HepG2 (cell line): ENCODE data around the gene PCDHGA9. TPM values are rescaled to one million over a fixed set of nuclear protein-coding genes. Genes with fewer than 3 reads are reported as not detected.

Source experiments
- ATAC-seq: fragments of 200-7000 bp; cut with Tn5 transposase; 3 replicates; pipeline ENCODE4 v1.9.1; 2020; ENCODE audit warnings: mild to moderate bottlenecking, moderate library complexity
- BruUV-seq: library from RNA; stranded (reverse); fragments of 400-500 nt; replicated peaks from 2 replicates; lab custom pipeline; 2021; lab: Mats Ljungman, UMichigan
- CTCF ChIA-PET: fragments of 300-600 bp; formaldehyde crosslinking; extraction: SDS; loops from one replicate; lab custom pipeline; 2021; ENCODE audit warnings: low total read pairs, inconsistent platforms, low intra/inter-chr PET ratio; lab: Yijun Ruan, JAX
- POLR2A ChIA-PET: fragments of 350-600 bp; sonication (Branson Sonifier 250); formaldehyde crosslinking; loops from one replicate; lab custom pipeline; 2020; ENCODE audit warnings: antibody characterized with exemption, inconsistent platforms; lab: Yijun Ruan, JAX
- DNase-seq: peaks from one replicate; pipeline ENCODE4 v3.0.0-alpha.2; 2015; ENCODE audit warnings: low spot score
- FAIRE-seq: peaks from 3 replicates; lab custom pipeline; 2011; peaks lifted over from hg19 to GRCh38; lab: Jason Lieb, UNC
- H2AFZ ChIP-seq: one replicate; pipeline ENCODE4 v1.6.1; 2011; ENCODE audit warnings: low read length, inconsistent platforms
- H3K27ac ChIP-seq: fragments of 300-600 bp; 3 replicates; pipeline ENCODE4 v1.8.0; 2011; ENCODE audit warnings: mixed run types, mild to moderate bottlenecking, mixed read lengths, low read length, inconsistent platforms; ENCODE audit not compliant: insufficient read depth; ENCODE audit errors: extremely low read length
- H3K27me3 ChIP-seq, 2 experiments: fragments of 200-600 bp in 1 of 2; 2 replicates in 1 of 2; 3 replicates in 1 of 2; pipeline versions ENCODE4 v1.6.0 to v1.8.0; 2011; ENCODE audit warnings: low read length in 2 of 2, mild to moderate bottlenecking in 2 of 2, moderate library complexity in 2 of 2, inconsistent platforms in 1 of 2; ENCODE audit not compliant: insufficient read depth in 2 of 2, control insufficient read depth in 1 of 2
- H3K36me3 ChIP-seq, 2 experiments: fragments of 200-600 bp in 1 of 2; replicated peaks in 1 of 2; 2 replicates in 1 of 2; 3 replicates in 1 of 2; pipeline versions ENCODE4 v1.5.1 to v1.8.0; 2011; ENCODE audit warnings: low read length in 2 of 2, inconsistent platforms in 1 of 2; ENCODE audit not compliant: insufficient read depth in 2 of 2, control insufficient read depth in 1 of 2
- H3K4me1 ChIP-seq: 2 replicates; pipeline ENCODE4 v1.5.1; 2012; ENCODE audit warnings: low read length, inconsistent platforms; ENCODE audit not compliant: insufficient read depth
- H3K4me2 ChIP-seq: 2 replicates; pipeline ENCODE4 v1.6.0; 2011; ENCODE audit warnings: low read depth, low read length, inconsistent platforms
- H3K4me3 ChIP-seq, 3 experiments: fragments of 200-600 bp in 1 of 3; sonication (generic), shearing (Covaris generic) in 1 of 3; replicated peaks in 1 of 3; 2 replicates each; pipeline ENCODE4 v1.5.1; 2011 to 2016; ENCODE audit warnings: low read length in 3 of 3, inconsistent platforms in 2 of 3, low read depth in 2 of 3, mild to moderate bottlenecking in 2 of 3, control low read depth in 1 of 3, mixed read lengths in 1 of 3; ENCODE audit not compliant: insufficient read depth in 1 of 3
- H3K79me2 ChIP-seq: one replicate; pipeline ENCODE4 v1.6.1; 2011; ENCODE audit warnings: low read length, inconsistent platforms; ENCODE audit not compliant: insufficient read depth
- H3K9ac ChIP-seq: 2 replicates; pipeline ENCODE4 v1.6.0; 2011; ENCODE audit warnings: mild to moderate bottlenecking, low read depth, low read length, inconsistent platforms; ENCODE audit not compliant: insufficient read depth
- H3K9me3 ChIP-seq: 2 replicates; pipeline ENCODE4 v1.5.1; 2012; ENCODE audit warnings: mild to moderate bottlenecking, low read length
- H4K20me1 ChIP-seq: 2 replicates; pipeline ENCODE4 v1.6.0; 2011; ENCODE audit warnings: inconsistent platforms, mild to moderate bottlenecking, low read length, moderate library complexity; ENCODE audit not compliant: insufficient read depth
- MED13 ChIP-seq: sonication (generic); formaldehyde crosslinking; IDR thresholded peaks from 2 replicates; pipeline ENCODE4 v1.5.0; 2020; ENCODE audit warnings: missing genetic modification reagents
- PTBP1 ChIP-seq: fragments of 200-400 bp; formaldehyde crosslinking; IDR thresholded peaks from 2 replicates; pipeline ENCODE4 v1.6.1; 2018; ENCODE audit warnings: low read length, low read depth; ENCODE audit not compliant: poor library complexity, severe bottlenecking
- RBAK ChIP-seq: sonication (generic); formaldehyde crosslinking; IDR thresholded peaks from 2 replicates; pipeline ENCODE4 v1.5.1; 2020; ENCODE audit warnings: mild to moderate bottlenecking, missing genetic modification reagents
- RFX5 ChIP-seq: IDR thresholded peaks from 2 replicates; pipeline ENCODE4 v1.6.1; 2011; ENCODE audit warnings: low read depth, low read length, improper control_type of control experiment
- ZBTB10 ChIP-seq: sonication (generic); formaldehyde crosslinking; IDR thresholded peaks from 2 replicates; pipeline ENCODE4 v1.4.0; 2020; ENCODE audit warnings: missing genetic modification reagents, borderline replicate concordance
- ZBTB8A ChIP-seq: sonication (generic); formaldehyde crosslinking; IDR thresholded peaks from 2 replicates; pipeline ENCODE4 v1.4.0; 2020; ENCODE audit warnings: mild to moderate bottlenecking, low read depth, missing genetic modification reagents, borderline replicate concordance
- ZFP37 ChIP-seq: sonication (generic); formaldehyde crosslinking; IDR thresholded peaks from 2 replicates; pipeline ENCODE4 v1.4.0; 2020; ENCODE audit warnings: missing genetic modification reagents, borderline replicate concordance
- ZNF263 ChIP-seq: sonication (generic); formaldehyde crosslinking; IDR thresholded peaks from 2 replicates; pipeline ENCODE4 v1.4.0; 2020; ENCODE audit warnings: missing genetic modification reagents
- ZNF296 ChIP-seq: sonication (generic); formaldehyde crosslinking; conservative IDR thresholded peaks from 2 replicates; pipeline ENCODE4 v1.5.0; 2020; ENCODE audit warnings: mild to moderate bottlenecking, missing genetic modification reagents
- ZNF430 ChIP-seq: sonication (generic); formaldehyde crosslinking; IDR thresholded peaks from 2 replicates; pipeline ENCODE4 v1.9.0; 2021; ENCODE audit warnings: mild to moderate bottlenecking, missing genetic modification reagents
- ZNF441 ChIP-seq: sonication (generic); formaldehyde crosslinking; IDR thresholded peaks from 2 replicates; pipeline ENCODE4 v1.7.0; 2021; ENCODE audit warnings: missing genetic modification reagents, borderline replicate concordance
- ZNF605 ChIP-seq: sonication (generic); formaldehyde crosslinking; IDR thresholded peaks from 2 replicates; pipeline ENCODE4 v1.8.0; 2022; ENCODE audit warnings: mild to moderate bottlenecking, missing genetic modification reagents
- ZNF839 ChIP-seq: sonication (generic); formaldehyde crosslinking; IDR thresholded peaks from 2 replicates; pipeline ENCODE4 v1.4.0; 2020; ENCODE audit warnings: missing genetic modification reagents, mild to moderate bottlenecking, borderline replicate concordance
- in situ Hi-C: cut with HindIII; loops from 2 replicates; pipeline ENCODE4 v1.10.0; 2017; ENCODE audit warnings: low pct_unique_long_range_greater_than_20kb; ENCODE audit not compliant: extremely low pct_ligation_motif_present
- intact Hi-C: fragments of 100-400 bp; cut with micrococcal nuclease; formaldehyde crosslinking; loops from one replicate; pipeline ENCODE4 v1.10.0; 2022; ENCODE audit not compliant: unreplicated experiment
- polyA plus RNA-seq, 8 experiments: library from polyadenylated mRNA; depleted of rRNA in 3 of 8; stranded (reverse) in 7 of 8; unstranded in 1 of 8; fragments of >200 nt; fragmentation: Illumina TruSeq in 4 of 8; extraction: Trizol in 4 of 8; gene quantifications; 2 replicates each; pipeline versions ENCODE4 v1.2.1 to v1.2.3, GENCODE V29; 2011 to 2016; ENCODE audit warnings: low read depth in 4 of 8, missing spikeins in 1 of 8, mixed read lengths in 1 of 8; ENCODE audit not compliant: insufficient read depth in 1 of 8
- total RNA-seq, 5 experiments: library from RNA; depleted of rRNA; stranded (reverse); fragments of >200 nt; fragmentation: Illumina TruSeq; extraction: Trizol; gene quantifications; 2 replicates each; pipeline ENCODE4 v1.2.3, GENCODE V29; 2016; ENCODE audit warnings: low read depth in 1 of 5
- TF ChIP-seq, protein P1 (sequence below): sonication (generic); formaldehyde crosslinking; IDR thresholded peaks from 2 replicates; pipeline ENCODE4 v1.5.0; 2020; ENCODE audit warnings: mild to moderate bottlenecking, missing genetic modification reagents, borderline replicate concordance

The PCDHGA9 gene
- total and polyA plus RNA-seq, 2 of the 13 experiments (the other 11 are each of a cell fraction or from before 2014, with no cell fraction given): 0.09 to 0.38 TPM

- TF ChIP-seq RFX5: no peak
- no peak for TF ChIP-seq ZNF296 (CRISPR knock-in tag)
- no peak for TF ChIP-seq ZFP37
- TF ChIP-seq ZNF441 (CRISPR knock-in tag): no peak
- no peak for TF ChIP-seq ZBTB10 (CRISPR knock-in tag)
- no peak for TF ChIP-seq RBAK (CRISPR knock-in tag)
- no peak for TF ChIP-seq MED13 (CRISPR knock-in tag)
- no peak for TF ChIP-seq PTBP1
- TF ChIP-seq ZNF263 (CRISPR knock-in tag): no peak
- no peak for TF ChIP-seq ZNF839 (CRISPR knock-in tag)
- TF ChIP-seq ZNF605 (CRISPR knock-in tag): no peak
- TF ChIP-seq ZBTB8A (CRISPR knock-in tag): no peak
These were observed 41.9 kb upstream of the PCDHGA9 start (continued) for GRCh38 chr5:141360685-141361084.

DNA sequence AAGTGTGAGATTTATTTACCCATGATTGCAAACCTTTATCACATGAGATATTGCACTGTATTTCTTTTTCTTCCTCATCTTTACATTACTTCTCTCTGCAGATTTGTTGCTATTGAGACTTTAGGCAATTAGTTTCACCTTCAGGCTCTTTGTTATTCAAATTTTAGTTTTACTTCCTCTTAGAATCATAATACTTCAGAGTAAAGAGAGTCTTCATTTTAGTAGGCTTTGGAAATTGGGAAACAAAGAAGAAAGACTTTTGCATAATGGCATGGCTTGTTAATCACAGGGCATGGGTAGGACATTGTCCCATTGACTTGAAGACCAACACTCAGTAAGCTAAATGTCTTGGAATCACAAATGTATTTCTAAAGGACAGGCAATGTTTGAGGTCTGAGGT, 39.9 kb upstream of the PCDHGA9 start:
- Histone ChIP-seq H3K4me1 (no peaks in the 10 kb centered on the region), H4K20me1 (no peaks in the 10 kb centered on the region), H2AFZ (no peak overlapping the region), H3K4me3 (no peak overlapping the region), H3K9me3 (peaks cover 54% of the 10 kb centered on the region), H3K4me2 (no peak overlapping the region), H3K27me3 (no peaks in the 10 kb centered on the region), H3K36me3 (no peaks in the 10 kb centered on the region), H3K79me2 (no peaks in the 10 kb centered on the region), H3K9ac (no peak overlapping the region), H3K27ac (no peak overlapping the region)
- no TSS peak for BruUV-seq
- POLR2A ChIA-PET: no interaction called here
- in situ Hi-C loops (no loop called here), intact Hi-C loops (no loop called here)
- FAIRE-seq (no peak), ATAC-seq (no peak), DNase-seq (no peak)
- CTCF ChIA-PET: no interaction called here
- TF ChIP-seq, protein P1, sequence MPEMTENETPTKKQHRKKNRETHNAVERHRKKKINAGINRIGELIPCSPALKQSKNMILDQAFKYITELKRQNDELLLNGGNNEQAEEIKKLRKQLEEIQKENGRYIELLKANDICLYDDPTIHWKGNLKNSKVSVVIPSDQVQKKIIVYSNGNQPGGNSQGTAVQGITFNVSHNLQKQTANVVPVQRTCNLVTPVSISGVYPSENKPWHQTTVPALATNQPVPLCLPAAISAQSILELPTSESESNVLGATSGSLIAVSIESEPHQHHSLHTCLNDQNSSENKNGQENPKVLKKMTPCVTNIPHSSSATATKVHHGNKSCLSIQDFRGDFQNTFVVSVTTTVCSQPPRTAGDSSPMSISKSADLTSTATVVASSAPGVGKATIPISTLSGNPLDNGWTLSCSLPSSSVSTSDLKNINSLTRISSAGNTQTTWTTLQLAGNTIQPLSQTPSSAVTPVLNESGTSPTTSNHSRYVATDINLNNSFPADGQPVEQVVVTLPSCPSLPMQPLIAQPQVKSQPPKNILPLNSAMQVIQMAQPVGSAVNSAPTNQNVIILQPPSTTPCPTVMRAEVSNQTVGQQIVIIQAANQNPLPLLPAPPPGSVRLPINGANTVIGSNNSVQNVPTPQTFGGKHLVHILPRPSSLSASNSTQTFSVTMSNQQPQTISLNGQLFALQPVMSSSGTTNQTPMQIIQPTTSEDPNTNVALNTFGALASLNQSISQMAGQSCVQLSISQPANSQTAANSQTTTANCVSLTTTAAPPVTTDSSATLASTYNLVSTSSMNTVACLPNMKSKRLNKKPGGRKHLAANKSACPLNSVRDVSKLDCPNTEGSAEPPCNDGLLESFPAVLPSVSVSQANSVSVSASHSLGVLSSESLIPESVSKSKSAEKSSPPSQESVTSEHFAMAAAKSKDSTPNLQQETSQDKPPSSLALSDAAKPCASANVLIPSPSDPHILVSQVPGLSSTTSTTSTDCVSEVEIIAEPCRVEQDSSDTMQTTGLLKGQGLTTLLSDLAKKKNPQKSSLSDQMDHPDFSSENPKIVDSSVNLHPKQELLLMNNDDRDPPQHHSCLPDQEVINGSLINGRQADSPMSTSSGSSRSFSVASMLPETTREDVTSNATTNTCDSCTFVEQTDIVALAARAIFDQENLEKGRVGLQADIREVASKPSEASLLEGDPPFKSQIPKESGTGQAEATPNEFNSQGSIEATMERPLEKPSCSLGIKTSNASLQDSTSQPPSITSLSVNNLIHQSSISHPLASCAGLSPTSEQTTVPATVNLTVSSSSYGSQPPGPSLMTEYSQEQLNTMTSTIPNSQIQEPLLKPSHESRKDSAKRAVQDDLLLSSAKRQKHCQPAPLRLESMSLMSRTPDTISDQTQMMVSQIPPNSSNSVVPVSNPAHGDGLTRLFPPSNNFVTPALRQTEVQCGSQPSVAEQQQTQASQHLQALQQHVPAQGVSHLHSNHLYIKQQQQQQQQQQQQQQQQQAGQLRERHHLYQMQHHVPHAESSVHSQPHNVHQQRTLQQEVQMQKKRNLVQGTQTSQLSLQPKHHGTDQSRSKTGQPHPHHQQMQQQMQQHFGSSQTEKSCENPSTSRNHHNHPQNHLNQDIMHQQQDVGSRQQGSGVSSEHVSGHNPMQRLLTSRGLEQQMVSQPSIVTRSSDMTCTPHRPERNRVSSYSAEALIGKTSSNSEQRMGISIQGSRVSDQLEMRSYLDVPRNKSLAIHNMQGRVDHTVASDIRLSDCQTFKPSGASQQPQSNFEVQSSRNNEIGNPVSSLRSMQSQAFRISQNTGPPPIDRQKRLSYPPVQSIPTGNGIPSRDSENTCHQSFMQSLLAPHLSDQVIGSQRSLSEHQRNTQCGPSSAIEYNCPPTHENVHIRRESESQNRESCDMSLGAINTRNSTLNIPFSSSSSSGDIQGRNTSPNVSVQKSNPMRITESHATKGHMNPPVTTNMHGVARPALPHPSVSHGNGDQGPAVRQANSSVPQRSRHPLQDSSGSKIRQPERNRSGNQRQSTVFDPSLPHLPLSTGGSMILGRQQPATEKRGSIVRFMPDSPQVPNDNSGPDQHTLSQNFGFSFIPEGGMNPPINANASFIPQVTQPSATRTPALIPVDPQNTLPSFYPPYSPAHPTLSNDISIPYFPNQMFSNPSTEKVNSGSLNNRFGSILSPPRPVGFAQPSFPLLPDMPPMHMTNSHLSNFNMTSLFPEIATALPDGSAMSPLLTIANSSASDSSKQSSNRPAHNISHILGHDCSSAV (CRISPR knock-in tag): no peak
- no peak for TF ChIP-seq ZNF430
